Measurements from ENCODE around the gene ATP4B.
"Not testable (repeated sequence)": the region's sequence is repeated elsewhere in the genome, so short reads cannot be mapped to it uniquely, and the experiment has no call there.

Gene ATP4B

DNA sequence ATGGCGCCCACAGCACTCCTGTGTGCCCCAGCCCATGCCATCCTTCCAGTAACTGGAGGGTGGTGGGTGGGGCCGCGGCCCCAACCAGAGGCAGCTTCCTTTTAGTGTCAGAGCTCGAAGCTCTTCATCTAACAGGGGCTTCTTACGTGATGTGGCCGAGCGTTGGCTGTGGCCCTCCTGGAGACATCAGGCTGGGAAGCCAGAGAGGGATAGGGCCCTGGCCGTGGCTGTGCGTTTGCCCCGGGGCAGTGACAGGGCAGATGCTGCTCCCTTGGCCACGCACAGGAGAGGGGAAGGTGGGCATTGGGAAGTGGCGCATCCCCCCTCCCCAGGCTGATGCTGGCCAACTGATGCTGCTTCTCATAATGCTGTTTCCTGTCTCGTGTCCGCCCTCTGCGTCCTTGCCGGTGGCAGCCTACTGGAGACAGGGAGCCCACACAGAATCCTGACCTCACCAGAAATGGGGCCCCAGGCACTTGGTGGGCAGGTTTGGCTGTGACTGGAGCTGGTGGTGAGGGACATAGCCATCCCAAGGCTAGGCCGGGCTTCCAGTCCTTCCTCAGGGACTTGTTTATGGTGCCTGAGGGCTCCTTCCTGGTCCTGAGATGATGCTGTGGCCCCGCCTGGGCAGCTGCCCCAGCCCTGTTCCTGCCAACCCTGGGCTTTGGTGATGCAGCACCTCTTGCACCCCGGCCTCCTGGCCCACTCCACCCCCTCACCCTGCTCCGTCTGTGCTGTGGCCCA, 34.3 kb downstream of the ATP4B start:
- no peak for DNase-seq

- no peak for DNase-seq
Observed at GRCh38 chr13:113622791-113623490, 35.1 kb downstream of the ATP4B start.

- not testable (repeated sequence) for DNase-seq
Observed at GRCh38 chr13:113621986-113622550, 35.9 kb downstream of the ATP4B start.

GRCh38 chr13:113621498-113621897, 36.5 kb downstream of the ATP4B start:
- DNase-seq, result not testable (repeated sequence)

DNA sequence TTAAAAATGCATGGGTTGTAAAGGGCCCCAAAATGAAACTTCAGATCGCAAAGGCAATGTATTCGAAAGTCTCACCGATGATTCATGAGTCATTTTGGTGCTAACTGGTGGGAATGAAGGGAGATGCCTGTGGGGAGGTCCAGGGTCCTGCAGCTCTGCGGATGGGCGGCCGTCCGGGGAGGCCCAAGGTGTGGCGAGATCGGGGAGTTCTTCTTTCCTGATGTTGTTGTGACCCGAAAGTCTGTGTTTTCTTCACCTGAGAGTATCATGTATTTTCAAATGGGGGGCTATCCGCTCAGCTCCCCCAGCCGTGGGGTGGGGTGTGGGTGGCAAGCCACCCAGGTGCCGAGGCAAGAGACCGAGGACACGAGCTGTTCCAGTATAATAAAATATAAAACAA, 37.0 kb downstream of the ATP4B start:
- no peak for DNase-seq

DNA sequence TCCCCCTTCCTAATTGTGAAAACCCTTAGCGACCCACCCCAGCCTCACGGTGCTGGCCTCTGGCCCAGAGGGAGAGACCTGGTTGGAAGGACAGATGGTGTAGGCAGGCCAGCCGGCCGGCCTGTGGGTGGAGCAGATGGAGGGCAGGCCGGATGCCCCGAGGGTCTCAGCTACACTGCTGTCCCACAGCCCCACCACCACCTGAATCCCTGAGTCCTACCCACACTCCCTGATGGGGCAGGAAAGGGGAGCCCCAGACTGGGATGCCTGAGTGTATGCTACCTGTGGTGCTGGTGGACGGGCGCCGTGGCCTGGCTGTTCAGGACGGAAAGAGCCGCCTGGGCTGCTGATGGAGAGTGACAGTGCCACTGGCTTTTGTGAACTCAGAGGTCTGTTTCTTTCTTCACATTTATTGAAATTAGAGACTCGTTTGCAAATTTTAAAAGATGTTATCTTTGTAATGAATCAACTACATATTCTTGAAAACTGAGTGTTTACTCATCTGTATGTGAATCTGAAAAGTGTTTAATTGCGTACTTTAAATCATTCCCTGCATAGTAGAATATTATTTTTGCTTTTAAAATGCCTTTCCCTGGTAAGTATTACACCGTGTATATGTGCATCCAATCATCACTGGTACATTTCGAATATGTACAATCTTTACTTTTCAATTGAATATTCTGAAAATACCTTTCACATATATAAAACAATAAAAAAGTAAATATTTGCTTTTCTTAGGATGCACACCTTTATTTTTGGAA, 37.8 kb downstream of the ATP4B start:
- no peak for DNase-seq

DNA sequence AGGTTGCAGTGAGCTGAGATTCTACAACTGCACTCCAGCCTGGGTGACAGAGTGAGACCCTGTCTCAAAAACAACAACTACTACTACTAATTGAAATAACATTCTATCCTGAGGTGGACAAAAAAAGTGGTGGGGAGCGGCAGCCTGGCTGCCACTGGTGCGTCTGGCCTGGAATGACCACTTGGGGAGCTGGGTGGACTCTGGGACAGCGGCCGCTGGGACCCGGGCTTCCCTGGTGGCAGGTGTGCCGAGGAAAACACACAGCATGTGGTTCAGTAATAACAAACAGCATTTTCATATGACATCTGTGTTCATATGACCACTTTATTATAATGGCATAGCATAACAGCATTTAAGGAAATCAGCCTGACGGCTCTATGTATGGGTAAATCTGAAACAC, 39.5 kb downstream of the ATP4B start:
- no peak for DNase-seq

- no peak for DNase-seq
Observed at GRCh38 chr13:113617961-113618360, 40.0 kb downstream of the ATP4B start.

GRCh38 chr13:113616991-113617749, 40.8 kb downstream of the ATP4B start:
- no peak for DNase-seq

GRCh38 chr13:113616281-113616906, 41.6 kb downstream of the ATP4B start:
- no peak for DNase-seq

DNA sequence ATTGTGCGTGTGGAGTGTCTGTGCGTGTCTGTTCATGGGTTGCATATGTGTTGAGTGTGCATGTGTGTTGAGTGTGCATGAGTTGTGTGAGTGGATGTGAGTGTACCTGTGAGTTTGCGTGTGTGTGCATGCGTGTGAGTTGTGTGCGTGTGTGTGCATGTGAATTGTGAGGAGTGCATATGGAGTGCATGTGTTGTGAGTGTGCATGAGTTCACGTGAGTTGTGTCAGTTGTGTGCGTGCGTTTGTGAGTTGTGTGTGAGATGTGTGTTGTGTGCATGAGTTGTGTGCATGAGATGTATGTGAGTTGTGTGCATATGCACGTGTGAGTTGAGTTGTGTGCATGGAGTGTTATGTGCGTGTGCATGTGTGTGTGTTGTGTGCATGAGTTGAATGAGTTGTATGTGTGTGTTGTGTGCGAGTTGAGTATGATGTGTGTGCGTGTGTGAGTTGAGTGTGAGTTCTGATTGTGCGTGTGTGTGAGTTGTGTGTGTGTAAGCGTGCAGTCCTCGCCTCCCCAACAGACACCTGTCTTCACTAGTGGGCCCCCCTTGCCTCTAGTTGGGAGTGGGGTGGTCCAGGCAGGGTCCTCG, 44.1 kb downstream of the ATP4B start:
- DNase-seq, result no peak

- DNase-seq, result no peak
Observed at GRCh38 chr13:113612607-113613006, 45.4 kb downstream of the ATP4B start.

- DNase-seq, result no peak
Observed at GRCh38 chr13:113611996-113612395, 46.0 kb downstream of the ATP4B start.

DNA sequence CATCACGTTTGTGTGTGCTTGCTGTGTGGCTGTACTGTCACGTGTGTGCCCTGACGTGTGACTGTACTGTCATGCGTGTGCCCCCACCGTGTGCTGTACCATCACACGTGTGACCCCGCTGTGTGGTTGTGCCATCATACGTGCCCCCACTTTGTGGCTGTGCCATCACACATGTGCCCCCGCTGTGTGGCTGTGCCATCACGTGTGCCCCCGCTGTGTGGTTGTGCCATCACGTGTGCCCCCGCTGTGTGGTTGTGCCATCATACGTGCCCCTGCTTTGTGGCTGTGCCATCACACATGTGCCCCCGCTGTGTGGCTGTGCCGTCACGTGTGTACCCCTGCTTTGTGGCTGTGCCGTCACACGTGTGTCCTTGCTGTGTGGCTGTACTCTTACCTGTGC, 47.7 kb downstream of the ATP4B start:
- DNase-seq, result no peak

DNA sequence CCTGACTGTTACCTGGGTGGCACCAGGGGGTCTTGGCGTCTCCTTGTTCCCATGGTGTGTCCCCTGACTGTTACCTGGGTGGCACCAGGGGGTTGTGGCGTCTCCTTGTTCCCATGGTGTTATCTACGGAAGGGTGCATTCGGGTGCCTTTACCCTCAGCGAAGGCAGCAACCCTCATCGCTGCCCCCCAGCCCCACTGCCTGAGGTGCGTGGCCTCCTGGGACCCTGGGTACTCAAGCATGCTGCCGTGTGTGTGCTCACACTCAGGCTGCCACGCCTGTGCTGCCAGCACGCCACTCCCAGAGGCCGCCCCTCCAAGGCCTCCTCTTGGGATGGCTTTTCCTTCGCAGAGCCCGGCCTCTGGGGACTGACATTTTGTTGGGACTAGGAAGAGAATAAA, 48.4 kb downstream of the ATP4B start:
- DNase-seq, result no peak

- no peak for DNase-seq
Observed at GRCh38 chr13:113608967-113609533, 48.9 kb downstream of the ATP4B start.

- DNase-seq, result no peak
Observed at GRCh38 chr13:113607889-113608635, 49.9 kb downstream of the ATP4B start.

GRCh38 chr13:113607056-113607888, 50.7 kb downstream of the ATP4B start:
- DNase-seq, result no peak

GRCh38 chr13:113605866-113606438, 52.0 kb downstream of the ATP4B start:
- DNase-seq, result no peak
